H1 (cell line): ENCODE data around the gene TOR1B.

Experiments
- CEBPB ChIP-seq: IDR thresholded peaks from 2 replicates; pipeline ENCODE4 v1.6.1; 2012; ENCODE audit warnings: low read depth, low read length
- CHD2 ChIP-seq: IDR thresholded peaks from 2 replicates; pipeline ENCODE4 v1.6.1; 2012; ENCODE audit warnings: low read length, improper control_type of control experiment
- JUND ChIP-seq: IDR thresholded peaks from 2 replicates; pipeline ENCODE4 v1.6.1; 2011; ENCODE audit warnings: mild to moderate bottlenecking, improper control_type of control experiment, low read length
- NANOG ChIP-seq: IDR thresholded peaks from 2 replicates; pipeline ENCODE4 v1.6.1; 2011; ENCODE audit warnings: low read length, low read depth, mild to moderate bottlenecking, inconsistent platforms; ENCODE audit not compliant: insufficient read depth, poor library complexity, severe bottlenecking
- POLR2AphosphoS5 ChIP-seq: IDR thresholded peaks from 2 replicates; pipeline ENCODE4 v1.6.1; 2011; ENCODE audit warnings: low read depth, low read length
- RAD21 ChIP-seq, 2 experiments: IDR thresholded peaks in 1 of 2; conservative IDR thresholded peaks in 1 of 2; 2 replicates each; pipeline ENCODE4 v1.6.1; 2011; ENCODE audit warnings: low read depth in 2 of 2, low read length in 2 of 2, improper control_type of control experiment in 1 of 2, inconsistent platforms in 1 of 2, mild to moderate bottlenecking in 1 of 2, moderate library complexity in 1 of 2
- SIN3A ChIP-seq, 2 experiments: IDR thresholded peaks in 1 of 2; conservative IDR thresholded peaks in 1 of 2; 2 replicates each; pipeline ENCODE4 v1.6.1; 2011 to 2012; ENCODE audit warnings: low read length in 2 of 2, improper control_type of control experiment in 1 of 2, low read depth in 1 of 2, mild to moderate bottlenecking in 1 of 2
- TAF1 ChIP-seq: IDR thresholded peaks from 2 replicates; pipeline ENCODE4 v1.6.1; 2011; ENCODE audit warnings: mild to moderate bottlenecking, low read depth, low read length
- TF ChIP-seq, protein P1 (sequence below), 3 experiments: IDR thresholded peaks; 1 replicate in 2 of 3; 2 replicates in 1 of 3; pipeline versions ENCODE4 v1.5.1 to v1.6.1; 2011; ENCODE audit warnings: low read length in 3 of 3, mild to moderate bottlenecking in 3 of 3, inconsistent platforms in 2 of 3, low read depth in 1 of 3, moderate library complexity in 1 of 3; ENCODE audit not compliant: insufficient read depth in 1 of 3; ENCODE audit errors: control extremely low read depth in 1 of 3

DNA sequence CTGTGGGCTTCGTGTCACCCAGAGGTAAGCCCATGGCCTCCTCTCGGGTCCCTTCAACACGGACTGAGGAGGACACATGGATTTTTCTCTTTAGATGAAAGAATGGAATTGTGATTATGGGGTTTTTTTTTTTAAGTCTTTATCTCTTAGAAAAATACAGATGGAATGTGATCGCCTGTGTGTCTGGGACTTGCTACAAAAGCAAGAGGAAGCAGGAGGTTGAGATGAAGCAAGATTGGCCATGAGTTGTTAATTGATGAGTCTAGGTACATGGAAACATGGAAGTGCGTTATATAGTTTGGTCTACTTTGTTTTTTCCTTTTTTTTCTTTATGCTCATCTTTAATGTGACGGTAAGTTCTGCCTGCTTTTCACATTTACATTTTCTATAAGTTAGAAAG lies 46.9 kb downstream of the TOR1B start:
- TF ChIP-seq, protein P1, sequence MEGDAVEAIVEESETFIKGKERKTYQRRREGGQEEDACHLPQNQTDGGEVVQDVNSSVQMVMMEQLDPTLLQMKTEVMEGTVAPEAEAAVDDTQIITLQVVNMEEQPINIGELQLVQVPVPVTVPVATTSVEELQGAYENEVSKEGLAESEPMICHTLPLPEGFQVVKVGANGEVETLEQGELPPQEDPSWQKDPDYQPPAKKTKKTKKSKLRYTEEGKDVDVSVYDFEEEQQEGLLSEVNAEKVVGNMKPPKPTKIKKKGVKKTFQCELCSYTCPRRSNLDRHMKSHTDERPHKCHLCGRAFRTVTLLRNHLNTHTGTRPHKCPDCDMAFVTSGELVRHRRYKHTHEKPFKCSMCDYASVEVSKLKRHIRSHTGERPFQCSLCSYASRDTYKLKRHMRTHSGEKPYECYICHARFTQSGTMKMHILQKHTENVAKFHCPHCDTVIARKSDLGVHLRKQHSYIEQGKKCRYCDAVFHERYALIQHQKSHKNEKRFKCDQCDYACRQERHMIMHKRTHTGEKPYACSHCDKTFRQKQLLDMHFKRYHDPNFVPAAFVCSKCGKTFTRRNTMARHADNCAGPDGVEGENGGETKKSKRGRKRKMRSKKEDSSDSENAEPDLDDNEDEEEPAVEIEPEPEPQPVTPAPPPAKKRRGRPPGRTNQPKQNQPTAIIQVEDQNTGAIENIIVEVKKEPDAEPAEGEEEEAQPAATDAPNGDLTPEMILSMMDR (IDR thresholded peaks at IDR 0.05; ENCODE audit: control extremely low read depth in 1 of 3, insufficient read depth in 1 of 3, low read depth in 1 of 3, low read length in 3 of 3): no peak
- TF ChIP-seq NANOG (no peak), RAD21 (IDR thresholded peaks at IDR 0.05 in 1 of 2, conservative IDR thresholded peaks at IDR 0.05 in 1 of 2; ENCODE audit: low read depth in 2 of 2, low read length in 2 of 2) (no peak), JUND (no peak), CHD2 (no peak), SIN3A (conservative IDR thresholded peaks at IDR 0.05 in 1 of 2, IDR thresholded peaks at IDR 0.05 in 1 of 2; ENCODE audit: low read depth in 1 of 2, low read length in 2 of 2) (no peak), POLR2AphosphoS5 (no peak), CEBPB (no peak), TAF1 (no peak)
